Astrocyte (in vitro differentiated cells and primary cell): ENCODE measurements around the gene SEPTIN1. TPM values are rescaled to one million over a fixed set of nuclear protein-coding genes. Genes with fewer than 3 reads are reported as not detected.

ENCODE experiments used
- DNase-seq: peaks from one replicate; pipeline ENCODE4 v3.0.0-alpha.2; 2010; ENCODE audit warnings: low read depth
- FAIRE-seq: peaks from 2 replicates; lab custom pipeline; 2011; peaks lifted over from hg19 to GRCh38; lab: Jason Lieb, UNC
- H2AFZ ChIP-seq: 2 replicates; pipeline ENCODE4 v1.6.0; 2012; ENCODE audit warnings: low read depth, low read length, inconsistent platforms
- H3K27ac ChIP-seq: 2 replicates; pipeline ENCODE4 v1.5.1; 2011; ENCODE audit warnings: low read depth, low read length, inconsistent platforms
- H3K27me3 ChIP-seq: 2 replicates; pipeline ENCODE4 v1.6.0; 2011; ENCODE audit warnings: low read length, inconsistent platforms; ENCODE audit not compliant: insufficient read depth
- H3K36me3 ChIP-seq: 2 replicates; pipeline ENCODE4 v1.5.1; 2011; ENCODE audit warnings: low read length, inconsistent platforms; ENCODE audit not compliant: insufficient read depth
- H3K4me1 ChIP-seq: 2 replicates; pipeline ENCODE4 v1.5.1; 2011; ENCODE audit warnings: low read length, inconsistent platforms; ENCODE audit not compliant: insufficient read depth
- H3K4me2 ChIP-seq: 2 replicates; pipeline ENCODE4 v1.6.0; 2012; ENCODE audit warnings: low read length, inconsistent platforms
- H3K4me3 ChIP-seq: 2 replicates; pipeline ENCODE4 v1.5.1; 2011; ENCODE audit warnings: low read depth, mild to moderate bottlenecking, low read length, inconsistent platforms; ENCODE audit not compliant: insufficient read depth
- H3K79me2 ChIP-seq: 2 replicates; pipeline ENCODE4 v1.6.0; 2012; ENCODE audit warnings: mild to moderate bottlenecking, low read length, inconsistent platforms; ENCODE audit not compliant: insufficient read depth
- H3K9ac ChIP-seq: 2 replicates; pipeline ENCODE4 v1.6.0; 2012; ENCODE audit warnings: mild to moderate bottlenecking, low read length, inconsistent platforms
- H3K9me3 ChIP-seq: 2 replicates; pipeline ENCODE4 v1.5.1; 2012; ENCODE audit warnings: low read depth, mild to moderate bottlenecking, low read length, inconsistent platforms; ENCODE audit not compliant: insufficient read depth
- H4K20me1 ChIP-seq: 2 replicates; pipeline ENCODE4 v1.6.0; 2012; ENCODE audit warnings: low read length, inconsistent platforms; ENCODE audit not compliant: insufficient read depth
- H3K27ac Mint-ChIP-seq: one replicate; pipeline ENCODE4 v1.8.0; 2021; ENCODE audit warnings: mild to moderate bottlenecking, mixed read lengths; ENCODE audit not compliant: unreplicated experiment
- H3K27me3 Mint-ChIP-seq: one replicate; pipeline ENCODE4 v1.8.0; 2021; ENCODE audit warnings: low read depth, mixed read lengths; ENCODE audit not compliant: unreplicated experiment
- H3K36me3 Mint-ChIP-seq: one replicate; pipeline ENCODE4 v1.8.0; 2021; ENCODE audit warnings: low read depth, mixed read lengths; ENCODE audit not compliant: unreplicated experiment
- H3K4me1 Mint-ChIP-seq: one replicate; pipeline ENCODE4 v1.8.0; 2021; ENCODE audit warnings: low read depth, mixed read lengths; ENCODE audit not compliant: unreplicated experiment
- H3K4me3 Mint-ChIP-seq: one replicate; pipeline ENCODE4 v1.8.0; 2021; ENCODE audit warnings: mild to moderate bottlenecking, moderate library complexity, mixed read lengths; ENCODE audit not compliant: unreplicated experiment
- H3K9me3 Mint-ChIP-seq: one replicate; pipeline ENCODE4 v1.8.0; 2021; ENCODE audit warnings: mild to moderate bottlenecking, mixed read lengths; ENCODE audit not compliant: unreplicated experiment
- EZH2 ChIP-seq: IDR thresholded peaks from 2 replicates; pipeline ENCODE4 v1.6.1; 2012; ENCODE audit warnings: mild to moderate bottlenecking, low read length, inconsistent platforms; ENCODE audit not compliant: insufficient read depth
- total RNA-seq: library from RNA; stranded (reverse); gene quantifications from 2 replicates; pipeline ENCODE4 v1.2.1, GENCODE V29; 2021
- TF ChIP-seq, protein P1 (sequence below): IDR thresholded peaks from 2 replicates; pipeline ENCODE4 v1.5.1; 2011; ENCODE audit warnings: low read depth, mild to moderate bottlenecking, inconsistent platforms, low read length, moderate library complexity; ENCODE audit not compliant: insufficient read depth

The SEPTIN1 gene
- total RNA-seq, 1 donor from 2014 or later = 0.48 TPM

- H3K4me1 Mint-ChIP-seq = peaks cover 26% of the 10 kb centered on the region
- DNase-seq (no peak), FAIRE-seq (no peak)
Measured at GRCh38 chr16:30368122-30368791, 14.1 kb downstream of the SEPTIN1 start.

GRCh38 chr16:30367349-30368009, 14.9 kb downstream of the SEPTIN1 start:
- Mint-ChIP-seq H3K27ac (no peak overlapping the region), H3K4me1 (peaks cover 26% of the 10 kb centered on the region), H3K4me3 (peak overlapping the region; percentile 88), H3K36me3 (peaks cover 13% of the 10 kb centered on the region), H3K9me3 (no peaks in the 10 kb centered on the region), H3K27me3 (no peaks in the 10 kb centered on the region)
- Histone ChIP-seq H3K27ac (peak overlapping the region; percentile 41), H3K79me2 (peaks cover 75% of the 10 kb centered on the region), H3K4me3 (peak overlapping the region; percentile 76), H3K9ac (peak overlapping the region; percentile 85), H3K9me3 (no peaks in the 10 kb centered on the region), H3K27me3 (no peaks in the 10 kb centered on the region), H3K36me3 (peaks cover 12% of the 10 kb centered on the region), H2AFZ (no peak overlapping the region), H3K4me2 (peak overlapping the region; percentile 99), H4K20me1 (peaks cover 70% of the 10 kb centered on the region), H3K4me1 (peaks cover 20% of the 10 kb centered on the region)
- TF ChIP-seq, protein P1, sequence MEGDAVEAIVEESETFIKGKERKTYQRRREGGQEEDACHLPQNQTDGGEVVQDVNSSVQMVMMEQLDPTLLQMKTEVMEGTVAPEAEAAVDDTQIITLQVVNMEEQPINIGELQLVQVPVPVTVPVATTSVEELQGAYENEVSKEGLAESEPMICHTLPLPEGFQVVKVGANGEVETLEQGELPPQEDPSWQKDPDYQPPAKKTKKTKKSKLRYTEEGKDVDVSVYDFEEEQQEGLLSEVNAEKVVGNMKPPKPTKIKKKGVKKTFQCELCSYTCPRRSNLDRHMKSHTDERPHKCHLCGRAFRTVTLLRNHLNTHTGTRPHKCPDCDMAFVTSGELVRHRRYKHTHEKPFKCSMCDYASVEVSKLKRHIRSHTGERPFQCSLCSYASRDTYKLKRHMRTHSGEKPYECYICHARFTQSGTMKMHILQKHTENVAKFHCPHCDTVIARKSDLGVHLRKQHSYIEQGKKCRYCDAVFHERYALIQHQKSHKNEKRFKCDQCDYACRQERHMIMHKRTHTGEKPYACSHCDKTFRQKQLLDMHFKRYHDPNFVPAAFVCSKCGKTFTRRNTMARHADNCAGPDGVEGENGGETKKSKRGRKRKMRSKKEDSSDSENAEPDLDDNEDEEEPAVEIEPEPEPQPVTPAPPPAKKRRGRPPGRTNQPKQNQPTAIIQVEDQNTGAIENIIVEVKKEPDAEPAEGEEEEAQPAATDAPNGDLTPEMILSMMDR = no peak
- TF ChIP-seq EZH2 = no peak
- DNase-seq = no peak
- FAIRE-seq = no peak

More at GRCh38 chr16:30368122-30368791, 14.1 kb downstream of the SEPTIN1 start:
- Mint-ChIP-seq H3K27me3 (no peaks in the 10 kb centered on the region), H3K4me3 (peak overlapping the region; percentile 88), H3K27ac (peak overlapping the region; percentile 89), H3K36me3 (peaks cover 9% of the 10 kb centered on the region), H3K9me3 (no peaks in the 10 kb centered on the region)
- no peak overlapping the region for H2AFZ ChIP-seq
- peaks cover 67% of the 10 kb centered on the region for H3K79me2 ChIP-seq
- no peak for TF ChIP-seq EZH2
- TF ChIP-seq, protein P1 = no peak
- H3K4me3 ChIP-seq = peak overlapping the region; percentile 76
- no peaks in the 10 kb centered on the region for H3K9me3 ChIP-seq
- H4K20me1 ChIP-seq = peaks cover 62% of the 10 kb centered on the region
- peaks cover 20% of the 10 kb centered on the region for H3K4me1 ChIP-seq
- peaks cover 7% of the 10 kb centered on the region for H3K36me3 ChIP-seq
- no peaks in the 10 kb centered on the region for H3K27me3 ChIP-seq
- peak overlapping the region; percentile 41 for H3K27ac ChIP-seq
- H3K9ac ChIP-seq = peak overlapping the region; percentile 85
- H3K4me2 ChIP-seq = peak overlapping the region; percentile 99

GRCh38 chr16:30366511-30366910, 15.8 kb downstream of the SEPTIN1 start:
- peaks cover 15% of the 10 kb centered on the region for H3K36me3 ChIP-seq
- H3K27ac ChIP-seq = no peak overlapping the region
- peaks cover 81% of the 10 kb centered on the region for H3K79me2 ChIP-seq
- no peaks in the 10 kb centered on the region for H3K9me3 Mint-ChIP-seq
- peaks cover 23% of the 10 kb centered on the region for H3K4me1 Mint-ChIP-seq
- peak overlapping the region; percentile 99 for H3K4me2 ChIP-seq
- no peak for TF ChIP-seq EZH2
- TF ChIP-seq, protein P1 = no peak
- no peak overlapping the region for H3K9ac ChIP-seq
- peaks cover 20% of the 10 kb centered on the region for H3K4me1 ChIP-seq
- H3K4me3 Mint-ChIP-seq = peak overlapping the region; percentile 88
- H4K20me1 ChIP-seq = peaks cover 74% of the 10 kb centered on the region
- FAIRE-seq = no peak
- DNase-seq = no peak
- no peaks in the 10 kb centered on the region for H3K27me3 ChIP-seq
- no peak overlapping the region for H2AFZ ChIP-seq
- no peaks in the 10 kb centered on the region for H3K9me3 ChIP-seq
- H3K27ac Mint-ChIP-seq = no peak overlapping the region
- H3K36me3 Mint-ChIP-seq = peaks cover 16% of the 10 kb centered on the region
- no peaks in the 10 kb centered on the region for H3K27me3 Mint-ChIP-seq
- H3K4me3 ChIP-seq = no peak overlapping the region
